Breast epithelium (tissue), 4 donors: ENCODE results near the gene NCOA1. TPM values are rescaled to one million over a fixed set of nuclear protein-coding genes. Genes with fewer than 3 reads are reported as not detected.
"Not testable (repeated sequence)": the region's sequence is repeated elsewhere in the genome, so short reads cannot be mapped to it uniquely, and the experiment has no call there.

ENCODE experiments used
- DNase-seq, 2 donors: peaks; one replicate each; pipeline ENCODE4 v3.0.0-alpha.2; 2019; ENCODE audit warnings: low spot score in 2 of 2
- H3K27ac ChIP-seq, 2 donors: fragments of 200-600 bp; sonication (generic) in 1 of 2; one replicate each; pipeline ENCODE4 v1.5.1; 2016 to 2019; ENCODE audit warnings: mild to moderate bottlenecking in 1 of 2
- H3K27me3 ChIP-seq, 2 donors: fragments of 200-600 bp; sonication (generic) in 1 of 2; one replicate each; pipeline versions ENCODE4 v1.5.1 to v1.6.0; 2017 to 2019; ENCODE audit warnings: control low read depth in 1 of 2, mild to moderate bottlenecking in 1 of 2
- H3K36me3 ChIP-seq: fragments of 200-600 bp; one replicate; pipeline ENCODE4 v1.5.1; 2019
- H3K4me1 ChIP-seq, 2 donors: fragments of 200-600 bp; sonication (generic); one replicate each; pipeline ENCODE4 v1.5.1; 2016 to 2019; ENCODE audit warnings: control low read depth in 1 of 2
- H3K4me3 ChIP-seq, 3 donors: fragments of 200-600 bp; sonication (generic); 1 replicate in 2 of 3; 2 replicates in 1 of 3; pipeline ENCODE4 v1.5.1; 2016 to 2019; ENCODE audit warnings: mild to moderate bottlenecking in 3 of 3, moderate library complexity in 2 of 3
- H3K9me3 ChIP-seq, 2 donors: fragments of 200-600 bp; sonication (generic) in 1 of 2; one replicate each; pipeline ENCODE4 v1.5.1; 2016 to 2019; ENCODE audit warnings: control low read depth in 1 of 2
- POLR2A ChIP-seq: fragments of 450-650 bp; IDR thresholded peaks from one replicate; pipeline ENCODE4 v1.6.1; 2016; ENCODE audit warnings: antibody characterized with exemption, mild to moderate bottlenecking, moderate library complexity
- POLR2AphosphoS5 ChIP-seq, 3 donors: sonication (generic); formaldehyde crosslinking; IDR thresholded peaks; one replicate each; pipeline ENCODE4 v1.6.1; 2017; ENCODE audit warnings: antibody characterized with exemption in 3 of 3
- intact Hi-C: fragments of 100-400 bp; cut with DNase I; formaldehyde crosslinking; loops from one replicate; pipeline ENCODE4 v1.15.1; 2023; ENCODE audit warnings: low total_unique reads
- total RNA-seq, 3 donors: library from RNA; depleted of rRNA; stranded (reverse); fragments of >200 nt; gene quantifications; one replicate each; pipeline ENCODE4 v1.1.0, GENCODE V29; 2016
- TF ChIP-seq, protein P1 (sequence below), 3 donors: fragments of 450-650 bp; IDR thresholded peaks; one replicate each; pipeline ENCODE4 v1.5.1; 2016 to 2017; ENCODE audit warnings: antibody characterized with exemption in 3 of 3, mild to moderate bottlenecking in 3 of 3, moderate library complexity in 3 of 3

NCOA1 gene
- total RNA-seq, 3 donors from 2014 or later, result 66.4 to 83.4 (median 69.2) TPM

GRCh38 chr2:24577481-24577880 lies 86.4 kb downstream of the NCOA1 start:
- TF ChIP-seq POLR2A, result no peak
- TF ChIP-seq, protein P1, sequence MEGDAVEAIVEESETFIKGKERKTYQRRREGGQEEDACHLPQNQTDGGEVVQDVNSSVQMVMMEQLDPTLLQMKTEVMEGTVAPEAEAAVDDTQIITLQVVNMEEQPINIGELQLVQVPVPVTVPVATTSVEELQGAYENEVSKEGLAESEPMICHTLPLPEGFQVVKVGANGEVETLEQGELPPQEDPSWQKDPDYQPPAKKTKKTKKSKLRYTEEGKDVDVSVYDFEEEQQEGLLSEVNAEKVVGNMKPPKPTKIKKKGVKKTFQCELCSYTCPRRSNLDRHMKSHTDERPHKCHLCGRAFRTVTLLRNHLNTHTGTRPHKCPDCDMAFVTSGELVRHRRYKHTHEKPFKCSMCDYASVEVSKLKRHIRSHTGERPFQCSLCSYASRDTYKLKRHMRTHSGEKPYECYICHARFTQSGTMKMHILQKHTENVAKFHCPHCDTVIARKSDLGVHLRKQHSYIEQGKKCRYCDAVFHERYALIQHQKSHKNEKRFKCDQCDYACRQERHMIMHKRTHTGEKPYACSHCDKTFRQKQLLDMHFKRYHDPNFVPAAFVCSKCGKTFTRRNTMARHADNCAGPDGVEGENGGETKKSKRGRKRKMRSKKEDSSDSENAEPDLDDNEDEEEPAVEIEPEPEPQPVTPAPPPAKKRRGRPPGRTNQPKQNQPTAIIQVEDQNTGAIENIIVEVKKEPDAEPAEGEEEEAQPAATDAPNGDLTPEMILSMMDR (IDR thresholded peaks at IDR 0.05), result no peak
- TF ChIP-seq POLR2AphosphoS5 (IDR thresholded peaks at IDR 0.05), result no peak
- H3K4me3 ChIP-seq, result no peak overlapping the region
- no peaks in the 10 kb centered on the region for H3K9me3 ChIP-seq
- H3K27me3 ChIP-seq, result no peaks in the 10 kb centered on the region
- intact Hi-C loops, result no loop called here
- H3K36me3 ChIP-seq, result no peaks in the 10 kb centered on the region
- no peaks in the 10 kb centered on the region for H3K4me1 ChIP-seq
- no peak for DNase-seq
- no peak overlapping the region for H3K27ac ChIP-seq

DNA sequence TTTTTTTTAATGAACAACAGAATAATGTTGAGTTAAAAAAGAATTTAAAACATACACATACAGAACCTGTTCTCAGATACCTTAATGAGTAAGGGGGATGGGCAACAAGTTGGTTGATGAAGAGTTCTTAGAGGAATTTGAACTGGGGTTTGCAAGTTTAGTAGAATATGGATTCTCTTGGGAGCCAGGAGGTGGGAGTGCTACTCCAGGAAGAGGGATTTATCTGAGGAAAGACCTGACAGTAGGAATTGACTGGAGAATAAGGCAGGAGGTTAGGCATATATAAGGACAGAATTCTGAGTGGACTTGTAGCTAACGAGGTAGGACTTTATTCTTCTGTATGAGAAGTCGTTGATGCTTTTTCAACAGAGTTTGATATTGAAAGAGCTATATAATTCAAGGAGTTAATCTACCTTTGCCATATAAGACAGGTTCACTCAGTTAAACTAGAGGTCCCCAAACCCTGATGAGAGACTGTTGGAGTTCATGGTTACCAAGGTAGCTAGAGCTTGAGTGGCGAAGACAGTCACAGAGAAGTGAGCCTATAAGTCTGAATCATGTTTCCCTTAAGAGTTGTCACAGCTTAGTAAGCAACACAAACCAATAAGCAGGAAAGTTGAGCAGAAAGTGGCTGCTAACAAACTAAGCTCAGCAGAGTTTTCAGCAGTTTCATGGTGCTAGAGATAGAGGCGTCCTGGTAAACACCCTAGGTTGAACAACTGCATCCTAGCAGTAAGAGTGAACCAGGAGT lies 88.2 kb downstream of the NCOA1 start:
- no peak for DNase-seq
- H3K4me1 ChIP-seq, result no peaks in the 10 kb centered on the region
- no peak overlapping the region for H3K27ac ChIP-seq
- H3K36me3 ChIP-seq, result no peaks in the 10 kb centered on the region
- H3K9me3 ChIP-seq, result no peaks in the 10 kb centered on the region
- H3K4me3 ChIP-seq, result no peak overlapping the region
- no peaks in the 10 kb centered on the region for H3K27me3 ChIP-seq
- TF ChIP-seq, protein P1 (IDR thresholded peaks at IDR 0.05), result no peak
- no peak for TF ChIP-seq POLR2A
- no peak for TF ChIP-seq POLR2AphosphoS5 (IDR thresholded peaks at IDR 0.05)
- intact Hi-C loops, result no loop called here

GRCh38 chr2:24580561-24580960 lies 89.5 kb downstream of the NCOA1 start:
- TF ChIP-seq POLR2A, result no peak
- TF ChIP-seq, protein P1 (IDR thresholded peaks at IDR 0.05), result no peak
- TF ChIP-seq POLR2AphosphoS5 (IDR thresholded peaks at IDR 0.05), result no peak
- no peaks in the 10 kb centered on the region for H3K27me3 ChIP-seq
- no peaks in the 10 kb centered on the region for H3K36me3 ChIP-seq
- H3K27ac ChIP-seq, result no peak overlapping the region
- DNase-seq, result no peak
- H3K9me3 ChIP-seq, result no peaks in the 10 kb centered on the region
- no peak overlapping the region for H3K4me3 ChIP-seq
- intact Hi-C loops, result no loop called here
- no peaks in the 10 kb centered on the region for H3K4me1 ChIP-seq

GRCh38 chr2:24581971-24582370 lies 90.9 kb downstream of the NCOA1 start:
- DNase-seq, H3K9me3 ChIP-seq, H3K27ac ChIP-seq, intact Hi-C loops, H3K27me3 ChIP-seq, H3K4me1 ChIP-seq, H3K36me3 ChIP-seq, H3K4me3 ChIP-seq: not testable (repeated sequence)

GRCh38 chr2:24586955-24587354 lies 95.9 kb downstream of the NCOA1 start:
- no peaks in the 10 kb centered on the region for H3K9me3 ChIP-seq
- no peaks in the 10 kb centered on the region for H3K27me3 ChIP-seq
- intact Hi-C loops, result no loop called here
- no peak overlapping the region for H3K27ac ChIP-seq
- no peak overlapping the region for H3K4me3 ChIP-seq
- TF ChIP-seq, protein P1 (IDR thresholded peaks at IDR 0.05), result no peak
- TF ChIP-seq POLR2A, result no peak
- no peak for TF ChIP-seq POLR2AphosphoS5 (IDR thresholded peaks at IDR 0.05)
- H3K36me3 ChIP-seq, result no peaks in the 10 kb centered on the region
- no peaks in the 10 kb centered on the region for H3K4me1 ChIP-seq
- no peak for DNase-seq
